T-helper 1 cell treated with Interleukin-12 subunit alpha and Interleukin-12 subunit beta and Interleukin-4 antibody, amounts not matched to agents 30 μg/mL and 1 μg/mL, for 36 hours (primary cell): ENCODE data around the gene RAB32.

Experiments used
- H3K27ac Mint-ChIP-seq: one replicate; pipeline ENCODE4 v1.8.0; 2021; ENCODE audit warnings: mild to moderate bottlenecking, mixed read lengths
- H3K27me3 Mint-ChIP-seq: one replicate; pipeline ENCODE4 v1.8.0; 2021; ENCODE audit warnings: low read depth, mixed read lengths
- H3K36me3 Mint-ChIP-seq: one replicate; pipeline ENCODE4 v1.8.0; 2021; ENCODE audit warnings: low read depth, mixed read lengths
- H3K4me1 Mint-ChIP-seq: one replicate; pipeline ENCODE4 v1.8.0; 2021; ENCODE audit warnings: low read depth, mixed read lengths
- H3K4me3 Mint-ChIP-seq: one replicate; pipeline ENCODE4 v1.8.0; 2021; ENCODE audit warnings: mild to moderate bottlenecking, moderate library complexity, mixed read lengths
- H3K9me3 Mint-ChIP-seq: one replicate; pipeline ENCODE4 v1.8.0; 2021; ENCODE audit warnings: mixed read lengths

The RAB32 gene

DNA sequence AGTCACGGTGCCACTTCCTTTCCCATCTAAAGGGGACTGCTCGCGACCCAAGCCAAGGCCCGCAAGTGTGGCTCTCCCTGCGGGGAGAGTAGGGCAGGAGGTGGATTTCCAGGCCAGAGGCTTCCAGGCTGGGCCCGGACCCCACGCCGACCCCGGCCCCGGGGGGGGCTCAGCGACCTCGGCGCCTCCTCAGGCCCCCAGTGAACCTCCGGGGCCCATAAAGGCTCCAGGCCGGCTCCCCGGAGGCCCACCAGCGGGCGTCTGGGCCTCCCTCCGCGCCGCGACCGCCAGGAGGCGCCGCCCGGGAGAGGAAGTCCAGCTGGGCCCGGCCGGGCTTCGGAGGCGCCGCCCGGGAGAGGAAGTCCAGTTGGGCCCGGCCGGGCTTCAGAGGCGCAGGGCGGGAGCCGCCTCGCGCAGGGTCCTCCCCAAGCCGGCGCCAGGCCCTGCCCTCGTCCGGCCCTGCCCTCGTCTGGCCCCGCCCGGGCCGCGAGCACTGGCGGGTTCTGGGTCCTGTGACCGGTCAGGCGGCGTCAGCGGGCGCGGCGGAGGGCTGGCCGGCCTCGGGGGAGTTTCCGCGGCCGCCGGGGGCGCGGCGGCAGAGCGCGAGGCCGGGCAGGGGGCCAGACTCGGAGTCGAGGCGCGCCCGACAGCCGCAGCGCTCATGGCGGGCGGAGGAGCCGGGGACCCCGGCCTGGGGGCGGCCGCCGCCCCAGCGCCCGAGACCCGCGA lies at the start of gene RAB32:
Gene RAB32, plus strand, starts transcription at position 623 of the 729 bp plus-strand sequence. Its CDS starts 39 bp downstream, at position 662.
- H3K9me3 Mint-ChIP-seq: no peaks in the 10 kb centered on the region
- peak within 1 kb of the TSS; percentile 57 for H3K27ac Mint-ChIP-seq
- H3K27me3 Mint-ChIP-seq: peaks cover 43% of the 10 kb centered on the region
- H3K36me3 Mint-ChIP-seq: no peaks in the 10 kb centered on the region
- peaks cover 11% of the 10 kb centered on the region for H3K4me1 Mint-ChIP-seq
- peak within 1 kb of the TSS; percentile 81 for H3K4me3 Mint-ChIP-seq

DNA sequence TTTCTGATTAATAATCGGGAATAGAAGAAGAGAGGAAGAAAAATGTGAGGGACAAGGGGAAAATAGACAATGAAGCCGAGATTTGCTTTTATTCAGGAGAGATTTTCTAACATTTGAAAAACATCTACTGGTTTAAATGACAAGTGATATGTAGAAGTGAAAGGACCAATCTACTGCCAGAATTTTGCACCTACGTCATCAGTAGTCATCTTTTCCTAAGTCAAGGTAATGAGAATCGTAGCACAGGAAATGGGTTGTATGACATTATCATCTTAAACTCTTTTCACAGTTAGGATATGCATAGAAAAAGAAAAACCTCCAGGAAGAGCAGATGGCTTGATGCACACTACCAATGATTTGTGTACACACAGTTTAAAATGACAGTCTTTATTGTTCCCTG lies 45.3 kb upstream of the RAB32 start:
- no peak overlapping the region for H3K27ac Mint-ChIP-seq
- no peak overlapping the region for H3K4me3 Mint-ChIP-seq
- no peaks in the 10 kb centered on the region for H3K4me1 Mint-ChIP-seq

DNA sequence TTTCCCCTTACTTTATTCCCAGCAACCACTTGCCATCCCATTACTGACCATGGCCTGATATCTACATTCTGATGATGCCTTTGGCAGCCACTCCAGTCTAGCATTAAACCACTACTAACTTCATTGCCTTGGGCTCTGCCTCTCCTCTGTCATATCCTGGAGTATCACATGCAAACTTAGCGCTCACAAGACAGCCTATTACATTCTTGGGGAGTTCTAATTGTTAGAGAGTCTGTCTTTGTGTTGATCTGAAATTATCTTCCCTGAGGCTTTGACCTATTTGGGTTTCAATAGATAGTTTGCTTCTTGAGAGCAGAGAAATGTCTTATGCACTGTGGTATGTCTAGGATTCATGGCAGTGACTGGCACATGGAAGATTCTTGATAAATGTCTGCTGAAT lies 40.5 kb upstream of the RAB32 start:
- no peaks in the 10 kb centered on the region for H3K36me3 Mint-ChIP-seq
- H3K4me1 Mint-ChIP-seq: no peaks in the 10 kb centered on the region
- H3K9me3 Mint-ChIP-seq: no peaks in the 10 kb centered on the region
- no peaks in the 10 kb centered on the region for H3K27me3 Mint-ChIP-seq
- no peak overlapping the region for H3K27ac Mint-ChIP-seq
- no peak overlapping the region for H3K4me3 Mint-ChIP-seq

More for the DNA sequence above, 45.3 kb upstream of the RAB32 start:
- Mint-ChIP-seq H3K27me3 (no peaks in the 10 kb centered on the region), H3K36me3 (no peaks in the 10 kb centered on the region), H3K9me3 (no peaks in the 10 kb centered on the region)

DNA sequence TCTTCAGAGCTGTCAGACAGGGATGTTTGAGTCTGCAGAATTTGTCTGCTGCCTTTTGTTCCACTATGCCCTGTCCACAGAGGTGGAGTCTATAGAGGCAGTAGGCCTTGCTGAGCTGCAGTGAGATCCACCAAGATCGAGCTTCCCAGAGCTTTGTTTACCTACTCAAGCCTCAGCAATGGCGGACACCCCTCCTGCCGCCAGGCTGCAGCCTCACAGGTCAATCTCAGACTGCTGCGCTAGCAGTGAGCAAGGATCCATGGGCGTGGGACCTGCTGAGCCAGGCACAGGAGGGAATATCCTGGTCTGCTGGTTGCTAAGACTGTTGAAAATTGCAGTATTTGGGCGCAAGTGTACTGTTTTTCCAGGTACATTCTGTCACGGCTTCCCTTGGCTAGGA lies 28.4 kb upstream of the RAB32 start:
- H3K27ac Mint-ChIP-seq: no peak overlapping the region
- no peaks in the 10 kb centered on the region for H3K4me1 Mint-ChIP-seq
- no peaks in the 10 kb centered on the region for H3K27me3 Mint-ChIP-seq
- H3K9me3 Mint-ChIP-seq: peaks cover 3% of the 10 kb centered on the region
- no peaks in the 10 kb centered on the region for H3K36me3 Mint-ChIP-seq
- no peak overlapping the region for H3K4me3 Mint-ChIP-seq

DNA sequence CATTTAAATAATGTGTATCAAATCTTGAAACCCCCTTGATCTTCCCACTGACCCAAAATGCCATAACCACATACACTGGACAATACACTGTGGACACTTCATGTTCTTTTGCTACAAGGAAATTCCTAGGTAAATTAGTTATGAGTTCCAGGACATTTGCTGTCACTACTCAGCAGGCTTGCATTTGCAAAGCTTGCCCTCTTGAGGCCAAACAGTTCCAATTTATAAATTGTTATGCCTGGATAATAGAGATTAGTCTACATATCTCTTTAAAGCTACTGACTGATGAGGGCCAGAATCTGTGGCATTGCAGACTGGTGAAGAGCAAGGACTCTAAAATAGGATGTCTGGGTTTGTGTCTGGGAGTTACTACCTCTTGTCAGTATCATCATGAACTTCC lies 17.4 kb upstream of the RAB32 start:
- Mint-ChIP-seq H3K36me3 (no peaks in the 10 kb centered on the region), H3K4me1 (no peaks in the 10 kb centered on the region), H3K4me3 (no peak overlapping the region), H3K27me3 (no peaks in the 10 kb centered on the region), H3K9me3 (peaks cover 13% of the 10 kb centered on the region), H3K27ac (no peak overlapping the region)

DNA sequence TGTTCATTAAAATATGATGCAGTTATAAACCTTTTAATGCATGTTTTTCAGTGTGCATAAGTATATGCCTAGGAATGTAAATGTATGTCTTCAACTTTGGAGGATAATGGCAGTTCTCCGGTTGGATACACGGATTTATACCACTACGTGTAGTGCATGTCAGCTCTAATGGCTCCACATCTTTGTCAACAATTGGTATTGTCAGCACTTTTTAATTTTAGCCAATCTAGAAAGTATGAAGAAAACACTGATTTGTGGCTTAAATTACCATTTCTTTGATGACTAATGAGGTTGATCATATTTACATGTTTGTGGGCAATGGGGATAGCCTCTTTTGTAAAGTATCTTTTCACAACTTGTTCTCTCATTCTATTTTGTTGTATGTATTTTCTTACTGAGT lies 10.9 kb upstream of the RAB32 start:
- no peak overlapping the region for H3K4me3 Mint-ChIP-seq
- no peaks in the 10 kb centered on the region for H3K4me1 Mint-ChIP-seq
- no peaks in the 10 kb centered on the region for H3K27me3 Mint-ChIP-seq

DNA sequence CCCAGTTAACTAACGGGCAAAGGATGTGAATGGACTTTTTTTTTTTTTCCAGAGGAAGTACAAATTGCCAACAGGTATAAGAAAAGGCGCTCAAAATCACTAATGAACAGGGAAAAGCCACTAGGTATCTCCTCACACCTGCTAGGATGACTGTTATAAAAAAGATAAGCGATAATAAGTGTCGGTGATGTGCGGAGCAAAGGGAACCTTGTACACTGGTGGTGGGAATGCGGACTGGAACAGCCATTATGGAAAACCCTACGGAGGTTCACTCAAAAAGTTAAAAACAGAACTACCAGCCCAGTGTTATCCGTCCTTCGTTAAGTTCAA lies 787 bp upstream of the RAB32 start:
- H3K4me3 Mint-ChIP-seq: peak overlapping the region; percentile 58
- H3K27ac Mint-ChIP-seq: no peak overlapping the region
- H3K4me1 Mint-ChIP-seq: peaks cover 11% of the 10 kb centered on the region

More for the DNA sequence above, 10.9 kb upstream of the RAB32 start:
- H3K27ac Mint-ChIP-seq: no peak overlapping the region
- no peaks in the 10 kb centered on the region for H3K9me3 Mint-ChIP-seq
- H3K36me3 Mint-ChIP-seq: no peaks in the 10 kb centered on the region

DNA sequence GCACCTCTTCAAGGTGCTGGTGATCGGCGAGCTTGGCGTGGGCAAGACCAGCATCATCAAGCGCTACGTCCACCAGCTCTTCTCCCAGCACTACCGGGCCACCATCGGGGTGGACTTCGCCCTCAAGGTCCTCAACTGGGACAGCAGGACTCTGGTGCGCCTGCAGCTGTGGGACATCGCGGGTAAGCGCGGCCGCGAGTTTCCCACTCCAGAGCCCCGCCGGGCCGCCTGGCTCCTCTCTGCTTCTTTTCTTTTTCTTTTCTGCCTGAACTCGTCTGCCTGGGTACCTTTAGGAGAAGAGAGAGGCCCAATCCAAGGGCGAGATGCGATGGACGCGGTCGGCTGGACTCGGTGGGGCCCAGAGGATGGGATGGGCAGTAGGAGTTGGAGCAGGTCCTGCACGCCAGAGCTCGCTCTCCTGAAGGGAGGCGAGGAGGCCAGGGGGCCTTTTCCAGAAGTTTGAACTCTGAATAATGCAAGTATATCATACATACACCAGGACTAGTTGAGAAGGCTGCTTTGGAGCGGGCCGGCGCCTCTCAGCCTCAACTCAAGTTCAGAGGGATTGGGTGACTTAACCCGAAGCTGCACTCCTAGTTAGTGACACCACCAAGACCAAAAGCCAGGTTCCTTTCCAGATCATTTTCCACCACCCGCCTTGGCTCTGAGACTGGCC lies 445 bp downstream of the RAB32 start:
- peak overlapping the region; percentile 81 for H3K4me3 Mint-ChIP-seq
- no peaks in the 10 kb centered on the region for H3K36me3 Mint-ChIP-seq
- H3K4me1 Mint-ChIP-seq: peaks cover 11% of the 10 kb centered on the region
- H3K27me3 Mint-ChIP-seq: peaks cover 43% of the 10 kb centered on the region
- H3K27ac Mint-ChIP-seq: peak overlapping the region; percentile 57
- H3K9me3 Mint-ChIP-seq: no peaks in the 10 kb centered on the region

More for the DNA sequence above, 787 bp upstream of the RAB32 start:
- Mint-ChIP-seq H3K9me3 (no peaks in the 10 kb centered on the region), H3K27me3 (peaks cover 43% of the 10 kb centered on the region), H3K36me3 (no peaks in the 10 kb centered on the region)

DNA sequence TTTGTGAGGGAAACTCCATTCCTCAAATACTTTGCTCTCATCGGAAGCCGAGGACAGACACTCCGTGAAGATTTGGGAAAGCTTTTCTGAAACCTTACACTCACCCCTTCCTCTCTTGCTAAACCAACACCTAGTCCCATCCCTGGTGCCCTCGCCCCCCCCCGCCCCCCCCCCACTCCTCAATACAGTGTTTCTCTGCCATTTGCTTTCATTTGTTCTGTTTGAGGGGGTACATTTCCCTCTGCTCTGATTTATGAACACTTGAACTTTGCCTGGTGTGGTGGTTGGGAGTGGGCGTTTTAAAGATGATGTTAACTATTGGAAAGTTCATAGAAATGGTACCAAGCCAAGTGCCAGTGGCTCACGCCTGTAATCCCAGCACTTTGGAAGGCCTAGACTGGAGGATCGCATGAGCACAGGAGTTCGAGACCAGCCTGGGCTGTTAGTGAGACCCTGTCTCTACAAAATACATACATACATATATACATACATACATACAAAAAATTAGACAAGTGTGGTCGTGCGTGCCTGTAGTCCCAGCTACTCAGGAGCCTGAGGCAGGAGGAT lies 1.1 kb downstream of the RAB32 start:
- Mint-ChIP-seq H3K27me3 (peaks cover 43% of the 10 kb centered on the region), H3K4me3 (peak overlapping the region; percentile 81), H3K27ac (no peak overlapping the region), H3K9me3 (no peaks in the 10 kb centered on the region), H3K4me1 (peaks cover 11% of the 10 kb centered on the region), H3K36me3 (no peaks in the 10 kb centered on the region)

DNA sequence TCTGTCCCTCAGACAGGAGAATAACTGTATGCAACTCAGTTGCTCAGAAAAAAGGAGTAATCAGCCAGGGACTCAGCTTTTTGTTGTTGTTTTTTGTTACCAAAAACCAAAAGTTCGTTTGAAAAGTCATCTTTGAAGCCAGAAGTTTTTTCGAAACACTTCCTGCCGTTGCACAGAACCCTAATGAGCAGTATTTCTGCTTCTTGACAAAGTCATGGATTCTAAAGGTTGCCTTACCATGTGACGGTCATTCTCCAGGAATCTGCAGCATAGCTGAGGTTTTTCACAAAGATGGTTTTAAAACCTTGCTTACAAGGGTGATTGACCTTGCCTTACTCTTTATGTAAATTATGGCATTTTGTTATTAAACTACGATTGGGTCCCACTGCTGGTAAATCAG lies 1.9 kb downstream of the RAB32 start:
- Mint-ChIP-seq H3K9me3 (no peaks in the 10 kb centered on the region), H3K27ac (no peak overlapping the region), H3K4me3 (no peak overlapping the region), H3K4me1 (peaks cover 11% of the 10 kb centered on the region), H3K27me3 (peaks cover 43% of the 10 kb centered on the region), H3K36me3 (no peaks in the 10 kb centered on the region)

DNA sequence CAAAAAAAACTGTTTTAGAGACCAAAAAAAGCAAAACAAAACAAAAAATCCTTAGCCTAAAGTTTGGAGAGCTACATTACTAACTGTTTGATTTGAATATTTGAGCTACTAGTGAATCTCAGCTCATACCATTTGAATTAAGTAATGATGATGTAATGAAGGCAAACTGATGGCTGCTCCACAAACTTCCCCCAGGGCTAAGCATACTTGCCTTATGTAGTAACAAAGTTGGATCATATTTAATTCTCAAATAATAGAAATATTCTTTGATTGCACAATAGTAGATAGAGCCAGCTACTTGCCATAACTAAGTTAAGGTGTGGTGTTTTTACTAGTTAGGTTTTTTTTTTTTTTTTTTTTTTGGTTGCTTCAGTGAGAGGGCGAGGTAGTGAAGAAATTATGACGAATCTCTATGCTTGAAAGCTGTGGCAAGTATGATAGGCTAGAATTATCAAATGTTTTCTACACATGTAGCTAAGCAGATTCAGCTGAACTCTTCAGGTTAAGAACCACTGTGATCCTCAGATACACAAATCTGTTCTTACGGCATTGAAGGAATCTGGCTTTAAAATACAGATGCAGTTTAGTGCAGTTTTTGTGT lies 2.9 kb downstream of the RAB32 start:
- H3K4me1 Mint-ChIP-seq: peaks cover 11% of the 10 kb centered on the region
- H3K9me3 Mint-ChIP-seq: no peaks in the 10 kb centered on the region
- H3K27me3 Mint-ChIP-seq: peaks cover 43% of the 10 kb centered on the region
- no peaks in the 10 kb centered on the region for H3K36me3 Mint-ChIP-seq
- H3K4me3 Mint-ChIP-seq: no peak overlapping the region
- H3K27ac Mint-ChIP-seq: no peak overlapping the region

DNA sequence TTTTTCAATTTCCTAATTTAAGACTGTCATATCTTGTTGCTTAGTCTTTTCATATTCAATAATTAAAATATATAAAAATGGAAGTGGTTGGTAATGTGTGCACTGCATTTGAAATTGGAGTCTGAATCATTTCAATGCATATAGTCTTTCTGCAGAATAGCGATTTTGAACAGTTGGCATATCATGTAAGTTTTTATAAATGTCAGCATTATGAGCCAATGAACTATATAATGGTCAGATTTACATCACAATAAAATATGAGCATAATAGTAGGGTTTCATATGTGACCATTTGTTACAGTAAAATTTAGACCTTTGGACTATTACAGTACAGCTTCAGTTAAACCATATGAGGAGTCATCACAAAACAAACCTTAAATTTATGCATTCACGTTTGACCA lies 4.3 kb downstream of the RAB32 start:
- no peaks in the 10 kb centered on the region for H3K9me3 Mint-ChIP-seq

DNA sequence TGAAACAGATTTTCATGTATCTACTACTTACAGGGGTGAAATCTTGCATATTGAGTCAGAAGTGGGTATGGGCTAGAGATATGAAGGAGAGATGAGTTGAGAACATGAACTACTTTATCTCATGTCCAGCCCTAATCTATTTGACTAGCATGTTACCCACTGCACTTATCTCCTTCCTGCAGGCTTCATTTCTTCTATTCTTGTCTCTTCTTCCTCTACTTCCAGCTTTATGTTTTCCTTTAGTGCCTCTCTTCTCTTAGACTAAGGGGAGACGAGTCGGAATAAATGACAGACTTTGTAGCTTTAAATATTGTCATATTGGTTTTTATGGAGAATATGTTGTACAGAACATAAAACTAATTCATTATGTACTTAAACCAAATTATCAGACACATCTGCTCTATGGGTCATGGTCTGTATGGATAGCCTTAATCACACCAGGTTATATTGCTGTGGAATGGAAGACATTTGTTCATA lies 5.3 kb downstream of the RAB32 start:
- H3K4me1 Mint-ChIP-seq: peaks cover 11% of the 10 kb centered on the region
- no peaks in the 10 kb centered on the region for H3K9me3 Mint-ChIP-seq
- H3K27me3 Mint-ChIP-seq: peaks cover 31% of the 10 kb centered on the region
- no peak overlapping the region for H3K27ac Mint-ChIP-seq
- H3K36me3 Mint-ChIP-seq: no peaks in the 10 kb centered on the region
- no peak overlapping the region for H3K4me3 Mint-ChIP-seq

More for the DNA sequence above, 4.3 kb downstream of the RAB32 start:
- H3K4me1 Mint-ChIP-seq: peaks cover 11% of the 10 kb centered on the region
- H3K36me3 Mint-ChIP-seq: no peaks in the 10 kb centered on the region
- peaks cover 33% of the 10 kb centered on the region for H3K27me3 Mint-ChIP-seq
- no peak overlapping the region for H3K4me3 Mint-ChIP-seq
- H3K27ac Mint-ChIP-seq: no peak overlapping the region

DNA sequence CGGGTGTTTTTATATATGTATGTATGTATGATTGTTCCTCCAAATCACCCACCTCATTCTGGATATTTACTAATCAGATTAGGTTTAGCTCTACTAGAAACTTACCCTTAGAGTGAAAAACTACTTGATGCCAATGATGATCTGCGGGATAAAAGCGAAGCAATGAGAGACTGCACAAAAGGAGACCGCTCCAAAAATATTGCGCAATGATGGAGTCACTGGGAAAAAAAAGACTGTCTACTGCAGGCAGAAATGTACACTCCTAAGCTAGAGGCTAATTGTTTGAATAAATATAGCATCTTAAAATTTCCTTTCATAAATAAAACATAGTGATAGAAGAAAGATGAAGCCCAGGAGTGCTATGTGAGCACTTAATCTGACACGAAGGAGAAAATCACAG lies 7.3 kb downstream of the RAB32 start:
- H3K9me3 Mint-ChIP-seq: no peaks in the 10 kb centered on the region
- H3K36me3 Mint-ChIP-seq: no peaks in the 10 kb centered on the region
- H3K4me1 Mint-ChIP-seq: no peaks in the 10 kb centered on the region
- H3K27me3 Mint-ChIP-seq: peaks cover 12% of the 10 kb centered on the region
- no peak overlapping the region for H3K4me3 Mint-ChIP-seq
- no peak overlapping the region for H3K27ac Mint-ChIP-seq

DNA sequence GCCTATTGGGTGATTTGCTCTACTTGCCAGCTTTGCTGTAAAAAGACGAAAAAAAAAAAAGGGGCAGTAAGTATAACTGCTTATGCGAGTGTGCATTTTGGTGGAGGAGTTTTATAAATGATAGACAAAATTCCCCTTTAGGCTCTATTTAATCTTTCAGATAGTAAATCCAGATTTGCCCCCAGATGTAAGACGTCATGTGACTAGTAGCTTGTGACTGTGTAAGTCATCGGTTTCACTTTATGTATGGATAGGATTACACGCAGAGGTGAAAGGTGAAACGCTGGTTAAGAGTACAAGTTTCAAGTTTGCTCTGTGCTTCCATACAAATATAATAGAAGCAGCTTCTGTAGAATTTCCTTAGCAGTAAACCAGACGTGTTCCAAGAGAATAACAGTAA lies 7.9 kb downstream of the RAB32 start:
- Mint-ChIP-seq H3K9me3 (no peaks in the 10 kb centered on the region), H3K27me3 (peaks cover 10% of the 10 kb centered on the region), H3K27ac (no peak overlapping the region), H3K4me3 (no peak overlapping the region), H3K36me3 (no peaks in the 10 kb centered on the region), H3K4me1 (no peaks in the 10 kb centered on the region)
